ENCODE data around the gene KSR1. TPM values are rescaled to one million over a fixed set of nuclear protein-coding genes. Genes with fewer than 3 reads are reported as not detected.

Gene KSR1
- total and polyA plus RNA-seq, 2 of the 4 experiments (the other 2 are of a cell fraction) = 12.5 to 21.9 TPM

DNA sequence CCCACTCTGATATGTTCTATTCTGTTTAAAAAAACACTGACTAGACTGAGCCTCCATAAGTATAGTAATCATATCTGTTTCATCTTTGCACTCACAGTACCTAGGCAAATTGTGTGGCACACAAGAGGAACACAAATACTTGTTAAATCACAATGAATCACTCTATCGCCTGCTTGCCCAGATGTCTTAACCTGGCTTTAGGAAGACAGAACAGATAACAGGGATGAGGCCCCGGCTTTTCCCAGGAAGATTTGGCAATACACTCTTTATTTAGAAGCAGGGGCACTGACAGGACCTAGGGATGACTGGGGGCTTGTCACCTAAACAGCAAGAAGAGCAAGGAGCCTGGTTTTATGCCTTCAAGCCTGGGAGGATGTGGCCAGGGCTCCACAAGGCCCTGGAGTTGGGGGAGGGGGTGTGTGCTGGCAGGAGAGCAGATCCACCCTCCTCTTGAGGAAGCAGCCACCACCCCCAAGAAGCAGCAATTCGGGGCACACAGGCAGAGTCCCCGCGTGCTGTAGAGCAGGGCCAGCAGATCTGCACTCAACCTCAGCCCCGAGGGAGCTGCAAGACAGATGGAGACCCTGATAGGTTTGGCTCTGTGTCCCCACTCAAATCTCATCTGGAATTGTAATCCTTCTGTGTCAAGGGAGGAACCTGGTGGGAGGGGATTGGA, 41.0 kb upstream of the KSR1 start:
- dilution Hi-C loops (cut with HindIII; ENCODE audit: low sequenced_read_pairs, unreplicated experiment) = no loop called here
- H3K4me1 ChIP-seq (ENCODE audit: control insufficient read depth, insufficient read depth, low read length) = peaks cover 4% of the 10 kb centered on the region; the same call in 1 of the 2 replicates
- no peak overlapping the region for H2BK5ac ChIP-seq (ENCODE audit: low read depth, low read length, poor library complexity, severe bottlenecking)
- no peak overlapping the region for H3K4ac ChIP-seq (ENCODE audit: low read depth, low read length)
- no peak overlapping the region for H3K27ac ChIP-seq (ENCODE audit: insufficient read depth, low read length)
- 32% methylated on average over 4 of the region's 6 CpGs; no CpG with 5 or more reads in 1 of the 2 experiments for WGBS, 2 experiments (ENCODE audit: extremely low coverage in 2 of 2, insufficient read length in 1 of 2)
- DNase-seq = no peak
- no peak overlapping the region for H4K91ac ChIP-seq (ENCODE audit: insufficient read depth, low read depth, low read length)
- no peaks in the 10 kb centered on the region for H3K79me1 ChIP-seq (ENCODE audit: low read depth in 1 of 2, low read length in 2 of 2)
- intact Hi-C loops (cut with micrococcal nuclease) = no loop called here
- H2AFZ ChIP-seq (replicated peaks; ENCODE audit: low read length, poor library complexity) = no peak overlapping the region
- ChIA-PET CTCF (no interaction called here), POLR2A (ENCODE audit: unreplicated experiment) (no interaction called here)
- in situ Hi-C loops (cut with MboI; ENCODE audit: low sequenced_read_pairs) = no loop called here
- H3K9ac ChIP-seq (ENCODE audit: low read depth, low read length) = no peak overlapping the region
- no peaks in the 10 kb centered on the region for H3K9me1 ChIP-seq (ENCODE audit: insufficient read depth, low read length)
- H3K4me2 ChIP-seq (ENCODE audit: low read depth, low read length) = no peak overlapping the region
- H3K23ac ChIP-seq (ENCODE audit: low read depth, low read length) = no peak overlapping the region
- no peak overlapping the region for H4K5ac ChIP-seq (ENCODE audit: low read depth, low read length)
- no peak overlapping the region for H3K14ac ChIP-seq (replicated peaks; ENCODE audit: low read depth, low read length)
- no peaks in the 10 kb centered on the region for H3K36me3 ChIP-seq (ENCODE audit: control insufficient read depth, insufficient read depth, low read length)
- no peak overlapping the region for H2AK5ac ChIP-seq (ENCODE audit: low read depth, low read length)
- H3K56ac ChIP-seq (ENCODE audit: extremely low read depth, insufficient read depth, low read length) = no peak overlapping the region
- no peak overlapping the region for H2BK20ac ChIP-seq (ENCODE audit: low read depth, low read length)
- no peak overlapping the region for H3K4me3 ChIP-seq (ENCODE audit: insufficient read depth, low read depth, low read length)
- TF ChIP-seq MAZ (IDR thresholded peaks at IDR 0.05; ENCODE audit: borderline replicate concordance, low read depth, low read length) = no peak
- TF ChIP-seq, protein P1, sequence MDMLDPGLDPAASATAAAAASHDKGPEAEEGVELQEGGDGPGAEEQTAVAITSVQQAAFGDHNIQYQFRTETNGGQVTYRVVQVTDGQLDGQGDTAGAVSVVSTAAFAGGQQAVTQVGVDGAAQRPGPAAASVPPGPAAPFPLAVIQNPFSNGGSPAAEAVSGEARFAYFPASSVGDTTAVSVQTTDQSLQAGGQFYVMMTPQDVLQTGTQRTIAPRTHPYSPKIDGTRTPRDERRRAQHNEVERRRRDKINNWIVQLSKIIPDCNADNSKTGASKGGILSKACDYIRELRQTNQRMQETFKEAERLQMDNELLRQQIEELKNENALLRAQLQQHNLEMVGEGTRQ (IDR thresholded peaks at IDR 0.05; ENCODE audit: low read depth, low read length) = no peak
- TF ChIP-seq, protein P2, sequence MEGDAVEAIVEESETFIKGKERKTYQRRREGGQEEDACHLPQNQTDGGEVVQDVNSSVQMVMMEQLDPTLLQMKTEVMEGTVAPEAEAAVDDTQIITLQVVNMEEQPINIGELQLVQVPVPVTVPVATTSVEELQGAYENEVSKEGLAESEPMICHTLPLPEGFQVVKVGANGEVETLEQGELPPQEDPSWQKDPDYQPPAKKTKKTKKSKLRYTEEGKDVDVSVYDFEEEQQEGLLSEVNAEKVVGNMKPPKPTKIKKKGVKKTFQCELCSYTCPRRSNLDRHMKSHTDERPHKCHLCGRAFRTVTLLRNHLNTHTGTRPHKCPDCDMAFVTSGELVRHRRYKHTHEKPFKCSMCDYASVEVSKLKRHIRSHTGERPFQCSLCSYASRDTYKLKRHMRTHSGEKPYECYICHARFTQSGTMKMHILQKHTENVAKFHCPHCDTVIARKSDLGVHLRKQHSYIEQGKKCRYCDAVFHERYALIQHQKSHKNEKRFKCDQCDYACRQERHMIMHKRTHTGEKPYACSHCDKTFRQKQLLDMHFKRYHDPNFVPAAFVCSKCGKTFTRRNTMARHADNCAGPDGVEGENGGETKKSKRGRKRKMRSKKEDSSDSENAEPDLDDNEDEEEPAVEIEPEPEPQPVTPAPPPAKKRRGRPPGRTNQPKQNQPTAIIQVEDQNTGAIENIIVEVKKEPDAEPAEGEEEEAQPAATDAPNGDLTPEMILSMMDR (conservative IDR thresholded peaks at IDR 0.05; ENCODE audit: low read depth, low read length) = no peak
- H2BK120ac ChIP-seq (ENCODE audit: low read depth, low read length) = no peak overlapping the region
- no peaks in the 10 kb centered on the region for H3K9me3 ChIP-seq (ENCODE audit: control insufficient read depth, insufficient read depth, low read length)
- H2AK9ac ChIP-seq (replicated peaks; ENCODE audit: low read depth, low read length, poor library complexity) = no peak overlapping the region
- no peak overlapping the region for H2BK15ac ChIP-seq (ENCODE audit: low read depth, low read length)
- H4K8ac ChIP-seq (ENCODE audit: low read depth in 2 of 2, low read length in 2 of 2) = no peak overlapping the region
- ATAC-seq (ENCODE audit: low read depth) = no peak
- BruUV-seq (replicated peaks) = no TSS peak
- no peaks in the 10 kb centered on the region for H4K20me1 ChIP-seq (ENCODE audit: insufficient read depth, low read length)
- peaks cover 7% of the 10 kb centered on the region for H3K27me3 ChIP-seq (ENCODE audit: control insufficient read depth, insufficient read depth, low read length)
- H3K18ac ChIP-seq (ENCODE audit: low read depth, low read length) = no peak overlapping the region
